Activated CD8-positive, alpha-beta T cell treated with anti-CD3 and anti-CD28 coated beads, Interleukin-2, amount 10 ng/mL, durations not matched to agents 7 days and 5 days (primary cell): Measurements from ENCODE around the gene PLXNA4. TPM values are rescaled to one million over a fixed set of nuclear protein-coding genes. Genes with fewer than 3 reads are reported as not detected.

Source experiments
- ATAC-seq: fragments of 150-1000 bp; cut with Tn5 transposase; one replicate; pipeline ENCODE4 v1.10.0; 2021; ENCODE audit warnings: moderate library complexity
- CTCF ChIA-PET: fragments of 350-600 bp; sonication (Branson Sonifier 250); formaldehyde crosslinking; loops from one replicate; lab custom pipeline; 2021; ENCODE audit warnings: antibody characterized with exemption; lab: Charles Lee
- POLR2A ChIA-PET: fragments of 350-600 bp; sonication (Branson Sonifier 250); formaldehyde crosslinking; loops from one replicate; lab custom pipeline; 2021; ENCODE audit warnings: antibody characterized with exemption; lab: Charles Lee
- DNase-seq: peaks from one replicate; pipeline ENCODE4 v3.0.0-alpha.2; 2020
- H3K27ac Mint-ChIP-seq: one replicate; pipeline ENCODE4 v1.8.0; 2021; ENCODE audit warnings: mild to moderate bottlenecking, mixed read lengths
- H3K27me3 Mint-ChIP-seq: one replicate; pipeline ENCODE4 v1.8.0; 2021; ENCODE audit warnings: low read depth, mixed read lengths
- H3K36me3 Mint-ChIP-seq: one replicate; pipeline ENCODE4 v1.8.0; 2021; ENCODE audit warnings: low read depth, mixed read lengths
- H3K4me1 Mint-ChIP-seq: one replicate; pipeline ENCODE4 v1.8.0; 2021; ENCODE audit warnings: low read depth, mixed read lengths
- H3K4me3 Mint-ChIP-seq: one replicate; pipeline ENCODE4 v1.8.0; 2021; ENCODE audit warnings: mild to moderate bottlenecking, mixed read lengths
- H3K9me3 Mint-ChIP-seq: one replicate; pipeline ENCODE4 v1.8.0; 2022; ENCODE audit warnings: mixed read lengths; ENCODE audit not compliant: insufficient read depth
- total RNA-seq, 2 experiments: library from RNA; stranded (reverse); gene quantifications; one replicate each; pipeline ENCODE4 v1.2.3, GENCODE V29; 2021

Gene PLXNA4
- total RNA-seq, 2 experiments from 2014 or later = 45.4 to 47.2 TPM

- H3K4me3 Mint-ChIP-seq = no peak overlapping the region
- DNase-seq (no peak), ATAC-seq (no peak)
- H3K27ac Mint-ChIP-seq = no peak overlapping the region
- ChIA-PET POLR2A (no interaction called here), CTCF (no interaction called here)
- H3K4me1 Mint-ChIP-seq = peaks cover 15% of the 10 kb centered on the region
- no peaks in the 10 kb centered on the region for H3K27me3 Mint-ChIP-seq
- no peaks in the 10 kb centered on the region for H3K9me3 Mint-ChIP-seq
- H3K36me3 Mint-ChIP-seq = peaks cover 25% of the 10 kb centered on the region
These were observed 441.3 kb downstream of the PLXNA4 start for GRCh38 chr7:132134814-132135445.

DNA sequence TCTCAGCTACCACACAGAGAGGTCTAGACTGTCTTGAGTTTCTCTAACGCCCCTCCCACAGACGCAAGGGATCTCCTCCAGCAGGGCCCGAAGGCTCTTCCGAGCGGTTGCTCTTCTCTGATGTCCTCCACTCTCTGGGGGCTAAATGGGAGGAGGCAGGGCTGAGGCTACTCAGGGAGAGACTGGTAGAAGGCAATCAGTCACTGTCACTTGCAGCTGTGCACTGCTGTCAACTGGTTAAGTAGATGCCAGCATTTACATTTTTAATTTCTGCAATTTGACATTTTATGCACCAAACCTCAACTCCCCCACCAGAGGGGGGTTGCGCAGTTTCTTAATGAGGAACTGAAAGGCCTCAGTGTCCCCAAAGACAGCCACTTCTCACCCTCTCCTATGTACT lies 442.8 kb downstream of the PLXNA4 start:
- H3K9me3 Mint-ChIP-seq = no peaks in the 10 kb centered on the region
- peaks cover 15% of the 10 kb centered on the region for H3K4me1 Mint-ChIP-seq
- peaks cover 26% of the 10 kb centered on the region for H3K36me3 Mint-ChIP-seq
- CTCF ChIA-PET = no interaction called here
- no peak overlapping the region for H3K27ac Mint-ChIP-seq
- POLR2A ChIA-PET = no interaction called here
- no peak overlapping the region for H3K4me3 Mint-ChIP-seq
- ATAC-seq (no peak), DNase-seq (no peak)
- H3K27me3 Mint-ChIP-seq = no peaks in the 10 kb centered on the region

GRCh38 chr7:132131196-132131595 lies 445.1 kb downstream of the PLXNA4 start:
- H3K27ac Mint-ChIP-seq = no peak overlapping the region
- CTCF ChIA-PET = no interaction called here
- DNase-seq = no peak

GRCh38 chr7:132130497-132130896 lies 445.8 kb downstream of the PLXNA4 start:
- no peak overlapping the region for H3K4me3 Mint-ChIP-seq
- DNase-seq (peak; percentile 63), ATAC-seq (peak; percentile 83)
- H3K36me3 Mint-ChIP-seq = peaks cover 26% of the 10 kb centered on the region
- peaks cover 15% of the 10 kb centered on the region for H3K4me1 Mint-ChIP-seq
- peak overlapping the region; percentile 53 for H3K27ac Mint-ChIP-seq
- ChIA-PET POLR2A (no interaction called here), CTCF (no interaction called here)
- H3K9me3 Mint-ChIP-seq = no peaks in the 10 kb centered on the region
- no peaks in the 10 kb centered on the region for H3K27me3 Mint-ChIP-seq

More at GRCh38 chr7:132131196-132131595, 445.1 kb downstream of the PLXNA4 start:
- no peak for ATAC-seq
- POLR2A ChIA-PET = no interaction called here
- peaks cover 15% of the 10 kb centered on the region for H3K4me1 Mint-ChIP-seq
- no peak overlapping the region for H3K4me3 Mint-ChIP-seq
- no peaks in the 10 kb centered on the region for H3K9me3 Mint-ChIP-seq
- H3K27me3 Mint-ChIP-seq = no peaks in the 10 kb centered on the region
- peaks cover 26% of the 10 kb centered on the region for H3K36me3 Mint-ChIP-seq

DNA sequence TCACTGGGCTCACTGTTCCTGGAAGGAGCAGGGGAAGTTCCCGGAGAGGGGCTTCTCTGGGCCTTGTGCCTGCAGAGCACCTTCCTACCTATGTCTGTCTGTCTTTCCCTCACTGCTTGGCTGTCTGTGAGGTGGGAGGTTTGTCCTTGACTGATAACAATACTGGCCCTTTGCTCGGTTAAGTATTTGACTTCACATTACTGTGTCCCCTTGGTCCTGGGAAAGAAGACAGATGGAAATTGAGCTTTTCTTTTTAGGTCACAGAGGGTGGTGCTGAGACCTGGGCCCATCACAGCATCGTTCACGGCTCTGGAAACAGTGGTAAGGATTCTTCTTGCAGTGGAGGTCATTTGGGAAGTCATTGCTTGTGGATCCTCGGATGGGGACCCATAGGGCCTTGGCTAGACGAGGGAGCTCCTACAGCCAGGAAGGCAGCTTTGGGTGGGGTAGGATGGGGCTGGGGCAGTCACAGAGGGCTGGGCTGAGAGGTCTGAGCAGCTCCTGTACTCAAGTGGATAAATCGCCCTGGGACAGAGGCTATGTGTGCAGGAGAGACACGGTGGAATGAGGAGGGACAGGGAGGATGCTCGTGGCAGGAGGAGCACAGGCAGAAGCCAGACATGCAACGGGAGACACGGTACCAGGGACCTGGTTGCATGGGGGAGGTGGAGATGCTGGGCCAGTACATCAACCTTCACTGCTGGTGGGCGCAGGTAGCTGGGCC lies 450.2 kb downstream of the PLXNA4 start:
- POLR2A ChIA-PET = no interaction called here
- no peaks in the 10 kb centered on the region for H3K9me3 Mint-ChIP-seq
- ATAC-seq = no peak
- no peak for DNase-seq
- H3K36me3 Mint-ChIP-seq = peaks cover 19% of the 10 kb centered on the region
- no peaks in the 10 kb centered on the region for H3K27me3 Mint-ChIP-seq
- CTCF ChIA-PET = no interaction called here
- no peak overlapping the region for H3K4me3 Mint-ChIP-seq
- H3K27ac Mint-ChIP-seq = no peak overlapping the region
- H3K4me1 Mint-ChIP-seq = peaks cover 10% of the 10 kb centered on the region

DNA sequence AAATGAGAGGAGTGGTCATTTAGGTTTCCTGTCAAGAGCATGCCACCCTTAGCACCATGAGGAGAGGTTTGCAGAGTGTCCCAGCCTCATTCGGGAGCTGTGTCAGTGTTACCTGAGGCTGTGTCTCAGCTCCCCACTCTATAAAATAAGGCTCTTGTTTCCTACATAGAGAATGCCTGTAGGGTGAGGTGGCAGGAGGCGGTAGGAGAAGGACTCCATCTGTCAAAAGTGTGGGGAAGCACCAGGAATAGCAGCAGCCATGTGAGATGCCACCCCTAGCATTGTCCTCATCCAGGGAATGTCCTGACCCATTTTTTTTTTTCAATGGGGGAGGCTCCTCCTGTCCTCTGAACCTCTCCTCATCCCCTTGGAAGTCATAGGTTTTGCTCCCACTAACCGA lies 451.2 kb downstream of the PLXNA4 start:
- CTCF ChIA-PET = no interaction called here
- peaks cover 11% of the 10 kb centered on the region for H3K36me3 Mint-ChIP-seq
- ATAC-seq = no peak
- DNase-seq = no peak
- H3K9me3 Mint-ChIP-seq = no peaks in the 10 kb centered on the region
- H3K4me1 Mint-ChIP-seq = peaks cover under 1% of the 10 kb centered on the region
- no peak overlapping the region for H3K4me3 Mint-ChIP-seq
- H3K27ac Mint-ChIP-seq = no peak overlapping the region
- no peaks in the 10 kb centered on the region for H3K27me3 Mint-ChIP-seq
- POLR2A ChIA-PET = no interaction called here

- H3K27ac Mint-ChIP-seq = no peak overlapping the region
- POLR2A ChIA-PET = no interaction called here
- DNase-seq = no peak
- no peak for ATAC-seq
- CTCF ChIA-PET = no interaction called here
- H3K36me3 Mint-ChIP-seq = peaks cover 8% of the 10 kb centered on the region
- no peaks in the 10 kb centered on the region for H3K4me1 Mint-ChIP-seq
- H3K9me3 Mint-ChIP-seq = no peaks in the 10 kb centered on the region
- no peak overlapping the region for H3K4me3 Mint-ChIP-seq
- H3K27me3 Mint-ChIP-seq = peaks cover 2% of the 10 kb centered on the region
These were observed 451.7 kb downstream of the PLXNA4 start for GRCh38 chr7:132124575-132124974.

GRCh38 chr7:132123773-132124172 lies 452.5 kb downstream of the PLXNA4 start:
- Mint-ChIP-seq H3K4me1 (no peaks in the 10 kb centered on the region), H3K27me3 (peaks cover 7% of the 10 kb centered on the region), H3K36me3 (peaks cover 2% of the 10 kb centered on the region), H3K27ac (no peak overlapping the region), H3K4me3 (no peak overlapping the region), H3K9me3 (no peaks in the 10 kb centered on the region)
- POLR2A ChIA-PET = no interaction called here
- DNase-seq (no peak), ATAC-seq (no peak)
- CTCF ChIA-PET = no interaction called here

- ATAC-seq (no peak), DNase-seq (no peak)
- Mint-ChIP-seq H3K9me3 (no peaks in the 10 kb centered on the region), H3K36me3 (no peaks in the 10 kb centered on the region), H3K4me1 (no peaks in the 10 kb centered on the region), H3K27ac (no peak overlapping the region), H3K4me3 (no peak overlapping the region), H3K27me3 (peaks cover 7% of the 10 kb centered on the region)
- CTCF ChIA-PET = no interaction called here
- POLR2A ChIA-PET = no interaction called here
These were observed 453.4 kb downstream of the PLXNA4 start for GRCh38 chr7:132122901-132123300.

DNA sequence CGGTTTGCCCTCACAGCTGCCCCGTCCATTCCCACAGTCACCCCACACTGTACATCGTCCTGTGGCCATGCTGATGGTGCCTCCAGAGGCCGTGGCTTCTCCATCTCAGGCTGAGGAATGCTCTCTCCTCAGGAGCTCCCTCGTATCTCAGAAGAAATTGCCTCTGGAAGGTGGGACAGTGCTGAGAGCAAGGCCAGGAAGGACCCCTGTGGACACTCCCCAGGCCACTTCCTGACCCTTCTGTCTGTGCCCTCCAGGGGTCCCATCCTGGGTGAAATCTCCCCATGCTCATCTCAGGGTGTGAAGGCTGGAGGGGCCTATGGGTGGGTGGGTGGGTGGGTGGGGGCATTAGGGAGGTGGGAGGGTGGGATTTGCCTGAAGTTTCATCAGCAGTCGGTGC lies 454.3 kb downstream of the PLXNA4 start:
- Mint-ChIP-seq H3K4me1 (no peaks in the 10 kb centered on the region), H3K36me3 (no peaks in the 10 kb centered on the region), H3K27me3 (peaks cover 12% of the 10 kb centered on the region), H3K27ac (no peak overlapping the region), H3K9me3 (no peaks in the 10 kb centered on the region), H3K4me3 (no peak overlapping the region)
- DNase-seq (no peak), ATAC-seq (no peak)
- POLR2A ChIA-PET = no interaction called here
- CTCF ChIA-PET = no interaction called here

- H3K9me3 Mint-ChIP-seq = no peaks in the 10 kb centered on the region
- H3K4me1 Mint-ChIP-seq = no peaks in the 10 kb centered on the region
- peaks cover 12% of the 10 kb centered on the region for H3K27me3 Mint-ChIP-seq
- DNase-seq (no peak), ATAC-seq (no peak)
- H3K27ac Mint-ChIP-seq = no peak overlapping the region
- H3K4me3 Mint-ChIP-seq = no peak overlapping the region
- CTCF ChIA-PET = no interaction called here
- POLR2A ChIA-PET = no interaction called here
- no peaks in the 10 kb centered on the region for H3K36me3 Mint-ChIP-seq
These were observed 457.6 kb downstream of the PLXNA4 start for GRCh38 chr7:132118641-132119040.

GRCh38 chr7:132117636-132118035 lies 458.6 kb downstream of the PLXNA4 start:
- CTCF ChIA-PET = no interaction called here
- Mint-ChIP-seq H3K4me3 (no peak overlapping the region), H3K4me1 (no peaks in the 10 kb centered on the region), H3K9me3 (no peaks in the 10 kb centered on the region), H3K27me3 (peaks cover 12% of the 10 kb centered on the region), H3K27ac (no peak overlapping the region), H3K36me3 (no peaks in the 10 kb centered on the region)
- ATAC-seq = no peak
- no peak for DNase-seq
- POLR2A ChIA-PET = no interaction called here
